ENCODE measurements around the gene SIPA1L3. TPM values are rescaled to one million over a fixed set of nuclear protein-coding genes. Genes with fewer than 3 reads are reported as not detected.
"Not testable (repeated sequence)": the region's sequence is repeated elsewhere in the genome, so short reads cannot be mapped to it uniquely, and the experiment has no call there.

SIPA1L3 gene
- total RNA-seq, 1 donor from 2014 or later, result 27.1 TPM

GRCh38 chr19:37920591-37921450, 13.8 kb downstream of the SIPA1L3 start:
- no peak overlapping the region for H3K27ac ChIP-seq
- intact Hi-C loops (cut with DNase I), result no loop called here
- DNase-seq (ENCODE audit: low spot score in 2 of 2), result no peak
- no peaks in the 10 kb centered on the region for H3K36me3 ChIP-seq
- TF ChIP-seq CTCF (IDR thresholded peaks at IDR 0.05), result no peak
- H3K4me3 ChIP-seq, result no peak overlapping the region
- no peaks in the 10 kb centered on the region for H3K27me3 ChIP-seq
- no peaks in the 10 kb centered on the region for H3K9me3 ChIP-seq
- no peaks in the 10 kb centered on the region for H3K4me1 ChIP-seq

- DNase-seq (ENCODE audit: low spot score in 2 of 2); intact Hi-C loops (cut with DNase I); H3K27me3 ChIP-seq: not testable (repeated sequence)
These were observed 17.6 kb downstream of the SIPA1L3 start for GRCh38 chr19:37924573-37924972.

GRCh38 chr19:37925212-37925611, 18.2 kb downstream of the SIPA1L3 start:
- Histone ChIP-seq H3K27me3 (no peaks in the 10 kb centered on the region), H3K9me3 (no peaks in the 10 kb centered on the region), H3K27ac (no peak overlapping the region), H3K36me3 (no peaks in the 10 kb centered on the region), H3K4me3 (no peak overlapping the region), H3K4me1 (no peaks in the 10 kb centered on the region)
- no peak for TF ChIP-seq CTCF (IDR thresholded peaks at IDR 0.05)
- intact Hi-C loops (cut with DNase I), result no loop called here
- no peak for DNase-seq (ENCODE audit: low spot score in 2 of 2)

More at GRCh38 chr19:37924573-37924972, 17.6 kb downstream of the SIPA1L3 start:
- not testable (repeated sequence) for H3K4me1 ChIP-seq, H3K9me3 ChIP-seq, H3K4me3 ChIP-seq, H3K27ac ChIP-seq, H3K36me3 ChIP-seq

- Histone ChIP-seq H3K27ac (no peak overlapping the region), H3K4me1 (no peaks in the 10 kb centered on the region), H3K36me3 (no peaks in the 10 kb centered on the region), H3K27me3 (no peaks in the 10 kb centered on the region), H3K4me3 (no peak overlapping the region), H3K9me3 (no peaks in the 10 kb centered on the region)
- intact Hi-C loops (cut with DNase I), result no loop called here
- DNase-seq (ENCODE audit: low spot score in 2 of 2), result no peak
- no peak for TF ChIP-seq CTCF (IDR thresholded peaks at IDR 0.05)
These were observed 19.2 kb downstream of the SIPA1L3 start for GRCh38 chr19:37926255-37926654.

- H3K27me3 ChIP-seq, result no peaks in the 10 kb centered on the region
- H3K4me3 ChIP-seq, result no peak overlapping the region
- intact Hi-C loops (cut with DNase I), result no loop called here
- peaks cover 3 to 4% of the 10 kb centered on the region in 2 donors for H3K4me1 ChIP-seq
- H3K27ac ChIP-seq, result no peak overlapping the region
- no peaks in the 10 kb centered on the region for H3K9me3 ChIP-seq
- H3K36me3 ChIP-seq, result no peaks in the 10 kb centered on the region
- no peak for TF ChIP-seq CTCF (IDR thresholded peaks at IDR 0.05)
- DNase-seq (ENCODE audit: low spot score in 2 of 2), result no peak
These were observed 19.7 kb downstream of the SIPA1L3 start for GRCh38 chr19:37926711-37927110.

- intact Hi-C loops (cut with DNase I), result no loop called here
- no peak overlapping the region for H3K27ac ChIP-seq
- no peak for DNase-seq (ENCODE audit: low spot score in 2 of 2)
- H3K27me3 ChIP-seq, result no peaks in the 10 kb centered on the region
- H3K36me3 ChIP-seq, result no peaks in the 10 kb centered on the region
- TF ChIP-seq CTCF (IDR thresholded peaks at IDR 0.05), result no peak
- peaks cover 3 to 9% of the 10 kb centered on the region in 2 donors for H3K4me1 ChIP-seq
- H3K9me3 ChIP-seq, result no peaks in the 10 kb centered on the region
- no peak overlapping the region for H3K4me3 ChIP-seq
These were observed 21.7 kb downstream of the SIPA1L3 start for GRCh38 chr19:37928527-37929286.
